Measurements from ENCODE around the gene MAP7.
"Not testable (repeated sequence)": the region's sequence is repeated elsewhere in the genome, so short reads cannot be mapped to it uniquely, and the experiment has no call there.

MAP7 gene

DNA sequence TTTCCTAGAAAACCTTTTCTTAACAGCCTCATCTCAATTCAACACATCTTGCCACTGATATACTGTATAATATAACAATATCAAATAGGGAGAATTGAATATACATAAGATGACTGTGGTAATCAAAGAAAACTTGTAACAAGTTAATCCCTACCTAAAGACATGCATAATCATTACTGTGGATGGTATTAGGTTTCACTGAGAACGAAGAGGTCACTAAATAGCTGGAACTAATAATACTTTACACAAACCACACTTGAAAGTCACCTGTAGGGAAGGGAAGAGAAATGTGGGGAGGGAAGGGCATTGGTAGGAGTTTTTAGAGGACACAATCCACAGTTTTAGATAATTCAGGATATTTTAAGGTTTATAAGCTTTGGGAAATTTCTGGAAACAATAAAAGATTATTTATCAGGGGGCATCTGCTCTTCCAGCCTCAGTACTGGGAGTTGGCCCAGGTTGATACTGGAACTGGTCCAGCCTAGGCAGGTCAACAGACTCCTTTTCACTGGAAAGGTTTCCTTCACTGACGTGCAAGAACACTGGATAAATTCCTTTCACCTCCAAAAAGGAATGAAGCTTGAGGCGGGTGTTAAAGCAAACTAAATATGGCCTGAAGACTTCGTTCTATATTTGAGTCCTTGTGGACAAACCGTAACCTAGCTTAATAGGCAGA is 44.0 kb downstream of the MAP7 start:
- no peak for DNase-seq (ENCODE audit: low spot score)

DNA sequence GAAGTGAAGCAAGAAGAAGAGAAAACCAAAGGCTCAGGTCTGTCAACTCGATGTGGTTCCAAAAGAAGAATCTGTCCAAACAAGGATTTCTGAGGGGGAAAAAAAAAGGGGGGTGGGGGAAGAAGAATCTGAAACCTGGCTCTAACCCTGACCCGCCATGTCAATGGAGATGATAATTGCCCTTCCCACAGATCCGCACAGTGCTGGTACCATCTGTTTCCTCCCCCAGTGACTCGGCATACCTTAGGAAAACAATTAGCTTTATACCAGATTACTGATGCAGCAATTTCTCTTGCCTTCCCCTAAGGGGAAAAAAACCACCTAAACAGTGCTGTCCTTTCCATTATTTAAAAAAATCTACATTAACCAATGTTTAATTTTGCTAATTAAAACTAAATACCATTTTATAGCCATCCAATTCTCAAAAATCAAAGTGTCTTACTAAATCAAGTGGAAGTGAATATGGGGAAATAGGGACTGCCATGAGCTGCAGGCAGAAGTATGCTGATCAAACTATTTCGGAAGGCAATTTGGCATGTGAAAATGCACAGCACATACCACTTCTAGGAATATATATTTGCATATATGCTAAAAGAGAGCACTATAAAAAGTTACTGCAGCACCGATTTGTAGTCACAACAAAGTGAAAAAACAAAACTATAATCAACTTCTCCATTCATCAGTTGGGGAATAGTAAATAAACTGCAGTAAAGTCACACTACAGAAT is 46.8 kb downstream of the MAP7 start:
- DNase-seq (ENCODE audit: low spot score): no peak

DNA sequence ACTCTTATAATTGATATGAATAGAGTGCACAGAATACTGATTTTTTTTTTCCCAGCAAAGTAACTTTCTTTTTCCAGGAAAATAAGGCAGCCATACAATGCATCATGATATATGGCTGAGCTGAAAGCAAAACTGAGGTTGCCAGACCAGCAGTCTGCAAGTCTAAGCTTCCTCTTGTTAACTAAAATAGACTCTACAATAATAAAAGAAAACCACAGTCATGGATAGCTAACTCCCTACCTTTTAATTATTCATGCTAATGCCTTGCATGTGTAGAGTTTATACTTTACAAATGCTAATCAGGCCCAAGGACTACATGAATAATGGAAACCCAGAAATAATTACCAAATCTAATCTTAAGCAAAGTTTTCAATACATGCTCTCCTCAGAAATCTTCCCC is 47.4 kb downstream of the MAP7 start:
- no peak for DNase-seq (ENCODE audit: low spot score)

DNA sequence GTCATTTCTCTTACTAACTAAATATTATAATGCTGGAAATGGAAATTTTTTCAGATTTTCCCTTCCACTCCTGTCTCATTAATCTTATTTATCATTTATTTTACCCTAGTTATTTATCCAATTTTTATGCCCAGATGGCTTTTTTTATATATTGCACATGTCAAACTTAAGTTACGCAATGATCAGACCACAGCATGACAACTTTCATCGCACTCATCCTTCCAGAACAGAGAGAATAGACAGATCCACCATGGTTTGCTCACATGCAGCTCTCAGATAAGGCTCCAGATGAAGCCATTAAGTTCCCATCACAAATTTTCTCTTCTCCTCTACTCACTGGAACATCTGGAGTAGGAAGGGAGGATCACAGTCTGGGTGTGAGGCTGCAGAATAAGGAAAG is 48.7 kb downstream of the MAP7 start:
- DNase-seq (ENCODE audit: low spot score): no peak

DNA sequence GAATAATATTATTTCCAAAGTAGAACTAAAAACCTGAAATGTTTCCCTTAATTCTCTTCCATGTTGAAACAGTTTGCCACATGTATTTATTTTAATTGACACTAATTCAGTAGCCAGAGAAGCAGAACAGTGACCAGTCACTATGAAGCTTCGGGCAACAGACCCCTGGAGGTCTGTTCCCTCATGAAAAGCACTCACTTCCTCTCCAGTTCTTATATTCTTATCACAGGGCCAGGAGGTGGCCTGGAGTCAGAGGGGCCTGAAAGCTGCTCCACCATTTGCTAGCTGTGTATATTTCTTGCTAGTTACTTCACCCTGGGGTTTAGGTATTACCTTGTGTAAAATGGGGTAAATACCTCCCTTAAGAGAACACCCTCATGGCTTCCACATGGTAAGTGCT is 49.1 kb downstream of the MAP7 start:
- DNase-seq (ENCODE audit: low spot score): no peak

DNA sequence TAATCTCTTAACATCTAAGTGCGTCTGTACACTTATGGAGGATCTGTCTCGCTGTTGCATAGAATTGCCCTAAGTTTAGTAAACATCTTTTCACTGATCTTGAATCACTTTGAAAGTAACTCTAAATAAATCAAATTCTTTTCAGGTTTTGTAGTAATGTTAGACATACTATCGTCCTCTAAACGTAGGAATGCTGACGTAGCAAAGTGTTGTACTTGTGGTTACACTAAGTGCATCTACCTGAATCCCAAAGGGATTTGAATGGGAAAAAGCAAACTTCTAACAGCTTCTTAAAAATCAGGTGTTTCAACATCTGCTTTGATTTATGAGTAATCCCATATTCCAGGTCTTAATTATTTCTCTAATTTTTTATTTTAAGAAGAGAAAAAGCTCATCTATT is 49.8 kb downstream of the MAP7 start:
- DNase-seq (ENCODE audit: low spot score): no peak

DNA sequence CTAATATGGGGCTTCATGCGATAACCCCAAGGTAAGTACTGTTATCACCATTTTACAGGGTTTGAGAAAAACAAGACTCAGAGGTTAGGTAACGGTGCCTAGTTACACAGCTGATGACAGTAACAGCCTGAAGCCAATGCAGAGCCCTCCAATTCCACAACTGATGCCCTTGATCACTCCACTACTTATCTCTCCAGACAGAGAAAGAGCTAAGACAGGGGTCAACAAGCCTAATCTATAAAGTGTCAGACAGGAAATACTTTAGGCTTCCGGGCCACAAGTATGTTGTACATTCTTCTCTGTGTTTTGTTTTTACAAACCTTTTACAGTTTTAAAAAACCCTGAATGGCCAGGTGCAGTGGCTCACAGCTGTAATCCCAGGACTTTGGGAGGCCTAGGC is 50.9 kb downstream of the MAP7 start:
- DNase-seq (ENCODE audit: low spot score): no peak

DNA sequence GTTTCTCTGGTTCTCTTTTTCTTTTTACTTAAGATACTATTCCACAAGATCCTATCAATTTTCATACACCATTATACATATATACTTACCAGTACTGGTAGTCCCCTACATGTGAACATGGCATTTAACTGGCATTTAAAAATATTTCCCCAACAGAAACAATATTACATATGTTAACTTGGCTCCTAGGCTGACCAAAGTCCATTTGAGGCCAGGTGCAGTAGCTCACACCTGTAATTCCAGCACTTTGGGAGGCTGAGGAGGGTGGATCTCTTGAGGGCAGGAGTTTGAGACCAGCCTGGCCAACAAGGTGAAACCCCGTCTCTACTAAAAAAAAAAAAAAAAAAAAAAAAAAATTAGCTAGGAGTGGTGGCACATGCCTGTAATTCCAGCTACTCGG is 53.8 kb downstream of the MAP7 start:
- DNase-seq (ENCODE audit: low spot score): not testable (repeated sequence)

DNA sequence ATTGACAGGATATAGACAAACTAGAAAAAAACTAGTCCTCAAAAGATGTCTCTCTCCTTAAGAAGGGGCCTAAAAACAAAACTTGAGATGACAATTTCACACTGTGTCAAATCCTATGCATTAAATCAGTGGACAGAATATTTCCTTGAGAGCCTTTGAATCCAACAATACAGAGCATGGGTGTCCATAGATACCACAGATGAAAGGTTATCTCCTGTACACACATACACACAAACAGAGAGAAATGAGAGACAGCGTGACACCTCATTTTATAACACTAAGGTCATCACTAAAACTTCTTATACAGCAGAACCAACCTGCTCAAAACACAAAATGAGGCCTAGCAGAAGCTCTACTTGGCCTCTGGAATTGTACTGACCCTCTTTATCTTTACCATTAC is 55.5 kb downstream of the MAP7 start:
- DNase-seq (ENCODE audit: low spot score): no peak

DNA sequence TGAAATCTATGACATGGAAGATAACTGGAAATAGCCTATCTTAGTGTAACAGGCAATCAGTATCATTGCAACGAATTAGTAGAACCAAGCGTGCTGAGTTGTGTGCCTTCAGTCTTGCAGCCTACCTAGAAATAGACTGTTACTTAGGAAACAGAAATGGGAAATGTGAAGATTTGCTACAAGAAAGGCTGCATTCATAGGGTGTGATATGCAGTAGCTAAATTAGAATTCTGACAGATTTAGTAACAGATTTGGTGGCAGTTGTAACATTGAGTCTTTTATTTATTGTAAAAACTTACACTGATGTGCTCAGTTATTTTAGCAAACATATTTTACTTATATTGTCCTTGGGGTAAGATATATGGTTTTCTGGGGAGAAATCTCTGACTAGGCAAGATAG is 56.2 kb downstream of the MAP7 start:
- DNase-seq (ENCODE audit: low spot score): peak; percentile 30

DNA sequence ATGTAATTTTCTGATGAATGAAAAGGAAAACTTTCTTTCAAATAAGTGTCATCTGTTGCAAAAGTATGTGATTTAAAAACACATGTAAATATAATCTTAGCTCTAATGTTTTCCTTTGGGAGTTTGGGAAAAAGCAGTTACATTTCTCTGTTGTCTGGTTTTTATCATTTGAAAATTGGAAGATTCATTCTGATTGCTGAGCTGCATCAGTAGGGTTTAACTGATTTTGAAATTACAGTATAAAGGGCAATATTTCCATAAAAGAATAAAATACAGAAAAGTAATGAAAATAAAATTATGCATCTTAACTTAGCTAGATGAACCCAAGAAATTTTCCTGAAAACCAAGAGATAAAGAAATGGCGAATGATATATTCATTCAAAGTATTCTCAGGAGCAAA is 57.8 kb downstream of the MAP7 start:
- no peak for DNase-seq (ENCODE audit: low spot score)

DNA sequence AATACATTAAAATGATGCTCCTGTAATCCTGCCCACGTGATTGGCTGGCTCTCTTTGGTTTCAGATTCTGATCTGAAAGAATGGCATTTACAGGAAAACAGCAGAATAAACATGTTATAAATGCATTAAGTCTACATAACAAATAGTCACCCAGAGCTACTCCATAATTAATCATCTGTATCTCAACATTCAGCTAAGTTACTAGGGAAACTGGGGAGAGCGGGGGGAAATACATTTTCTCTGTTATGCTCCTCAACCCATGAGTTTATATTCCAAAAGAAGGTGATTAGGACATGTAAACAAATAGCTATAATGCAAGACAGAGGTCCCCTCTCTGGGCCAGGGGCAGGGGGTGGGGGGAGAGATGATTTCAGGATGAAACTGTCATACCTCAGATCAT is 58.5 kb downstream of the MAP7 start:
- no peak for DNase-seq (ENCODE audit: low spot score)

DNA sequence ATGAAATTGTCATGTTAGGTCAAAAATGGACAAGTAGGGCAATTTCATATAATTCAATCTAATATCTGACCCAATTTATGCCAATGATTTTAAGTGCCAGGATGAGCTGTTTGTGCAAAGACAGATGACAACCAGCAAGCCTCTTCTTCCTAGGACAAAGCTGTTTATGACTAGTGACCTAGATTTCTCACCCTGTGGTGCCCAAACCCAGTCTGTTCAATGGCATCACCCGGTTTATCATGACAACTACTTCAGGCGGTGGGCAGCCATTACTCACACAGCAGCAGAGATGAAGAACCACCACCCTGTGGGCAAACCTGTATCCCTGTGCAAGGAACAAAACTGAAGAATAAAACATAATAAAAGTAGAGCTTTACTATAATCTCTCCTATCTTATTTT is 59.0 kb downstream of the MAP7 start:
- DNase-seq (ENCODE audit: low spot score): no peak

DNA sequence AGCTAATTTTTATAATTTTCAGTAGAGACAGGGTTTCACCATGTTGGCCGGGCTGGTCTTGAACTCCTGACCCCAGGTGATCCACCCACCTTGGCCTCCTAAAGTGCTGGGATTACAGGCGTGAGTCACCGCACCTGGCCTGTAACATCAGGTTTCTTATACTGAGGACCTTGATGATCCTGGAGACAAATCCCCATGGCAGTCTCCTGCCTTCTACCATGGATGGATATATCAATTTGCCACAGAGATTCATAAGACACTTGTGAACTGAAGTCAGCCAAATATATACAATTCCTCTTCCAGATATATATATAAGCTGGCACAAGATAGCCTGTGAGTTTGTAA is 60.6 kb downstream of the MAP7 start:
- DNase-seq (ENCODE audit: low spot score): not testable (repeated sequence)

DNA sequence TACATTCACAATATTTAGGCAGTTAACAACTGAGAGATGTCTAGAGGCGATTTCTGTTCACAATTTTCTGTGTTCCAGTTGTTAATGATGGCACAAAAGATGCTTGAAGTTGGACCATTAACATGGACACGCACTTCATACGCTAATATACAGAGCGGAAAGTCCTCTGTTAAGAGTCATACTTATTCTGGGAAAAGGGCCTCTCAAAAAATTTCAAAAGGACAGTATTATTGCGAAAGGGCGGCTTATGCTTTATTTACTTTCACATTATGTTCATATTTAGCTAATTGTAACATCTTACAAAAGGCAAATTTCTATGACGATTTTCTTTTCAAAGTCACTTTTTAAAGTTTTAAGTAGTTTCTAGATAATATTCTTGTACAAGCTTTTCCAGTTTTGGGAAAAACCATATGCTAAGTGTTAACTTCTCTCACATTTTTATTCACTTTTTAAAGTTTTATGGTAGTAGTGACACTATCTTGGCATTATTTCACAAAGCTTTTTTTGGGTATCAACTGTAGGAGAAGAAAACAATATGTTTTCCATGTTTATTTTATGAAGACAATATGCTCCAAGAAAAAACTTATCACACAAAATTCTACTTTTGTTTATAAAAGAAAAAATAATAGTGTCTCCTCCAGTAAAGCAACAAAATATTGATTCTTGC is 62.3 kb downstream of the MAP7 start:
- no peak for DNase-seq (ENCODE audit: low spot score)

DNA sequence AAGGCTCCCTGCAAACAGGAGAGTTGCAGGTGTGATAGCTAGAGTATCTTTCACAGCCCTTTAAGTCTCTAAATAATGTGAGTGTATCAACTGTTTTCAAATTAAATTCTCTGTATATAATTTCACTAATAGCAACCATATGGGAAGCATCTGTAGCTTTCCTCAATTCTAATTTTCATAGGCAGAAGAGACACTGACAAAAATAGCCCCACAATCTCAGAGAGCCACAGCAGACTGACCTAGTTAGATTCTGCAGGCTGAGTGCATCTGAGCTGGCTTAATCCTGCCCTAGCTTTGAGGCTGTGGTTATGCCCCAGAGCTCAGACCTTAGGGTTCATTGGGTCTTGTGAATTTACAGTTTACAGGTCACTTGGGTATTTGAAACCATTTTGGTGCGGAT is 63.9 kb downstream of the MAP7 start:
- DNase-seq (ENCODE audit: low spot score): no peak

DNA sequence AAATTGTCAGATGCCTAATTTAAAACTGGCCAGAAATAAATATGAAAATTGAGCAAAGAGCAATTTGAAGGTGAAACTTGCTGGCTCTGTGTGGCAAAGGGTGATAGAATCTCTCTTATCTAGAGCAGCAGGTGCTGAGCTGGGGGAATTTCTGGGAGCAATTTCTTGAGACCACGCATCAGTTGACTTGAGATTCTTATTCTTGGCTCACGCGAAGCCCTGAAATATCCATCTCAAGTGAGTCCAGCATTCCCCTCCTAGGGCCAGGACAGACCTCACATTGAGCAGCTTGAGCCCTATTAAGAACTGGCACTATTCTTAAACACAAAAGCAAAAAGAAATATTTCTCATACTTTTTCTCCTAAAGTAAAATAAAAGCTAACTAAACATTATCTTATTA is 66.3 kb downstream of the MAP7 start:
- DNase-seq (ENCODE audit: low spot score): no peak

DNA sequence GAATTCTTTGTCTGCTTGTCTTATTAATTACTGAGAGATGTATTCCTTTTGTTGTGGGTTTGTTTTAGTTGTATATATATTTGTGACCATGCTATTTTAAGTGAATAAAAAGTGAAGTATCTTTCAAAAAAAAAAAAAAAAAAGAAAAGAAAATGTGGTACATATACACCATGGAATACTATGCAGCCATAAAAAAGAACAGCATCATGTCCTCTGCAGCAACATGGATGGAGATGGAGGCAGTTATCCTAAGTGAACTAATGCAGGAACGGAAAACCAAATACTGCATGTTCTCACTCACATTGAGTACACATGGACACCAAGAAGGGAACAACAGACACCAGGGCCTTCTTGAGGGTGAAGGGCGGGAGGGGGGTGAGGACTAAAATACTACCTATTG is 67.2 kb downstream of the MAP7 start:
- not testable (repeated sequence) for DNase-seq (ENCODE audit: low spot score)

DNA sequence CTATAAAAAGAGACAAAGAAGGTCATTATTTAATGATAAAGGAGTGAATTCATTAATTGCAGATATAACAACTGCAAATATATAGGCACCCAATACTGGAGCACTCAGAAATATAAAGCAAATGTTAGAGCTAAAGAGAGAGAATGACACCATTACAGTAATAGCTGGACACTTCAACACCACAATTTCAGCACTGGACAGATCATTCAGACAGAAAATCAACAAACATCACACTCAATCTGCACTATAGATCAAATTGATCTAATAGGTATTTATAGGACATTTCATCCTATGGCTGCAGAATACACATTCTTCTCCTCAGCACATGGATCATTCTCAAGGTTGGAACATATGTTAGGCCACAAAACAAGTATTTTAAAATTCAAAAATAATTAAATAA is 72.7 kb downstream of the MAP7 start:
- DNase-seq (ENCODE audit: low spot score): no peak

DNA sequence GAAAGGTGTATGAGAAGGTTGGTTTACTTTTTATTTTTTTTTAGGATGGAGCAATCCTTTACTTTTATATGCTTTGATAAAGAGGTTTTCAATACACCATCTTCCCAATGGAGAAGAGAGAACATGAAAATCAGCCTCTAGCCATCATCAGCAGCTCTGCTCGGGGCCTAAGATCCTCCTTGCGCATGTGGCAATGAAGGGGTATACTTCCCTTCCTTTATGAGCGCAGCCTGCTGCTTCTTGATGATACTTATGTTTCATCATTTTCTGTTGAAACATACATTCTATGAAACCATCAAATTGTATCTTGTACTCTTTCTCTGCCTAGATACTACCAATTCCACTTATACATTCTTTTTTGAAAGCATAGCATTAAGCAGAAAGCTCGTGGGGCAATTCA is 74.5 kb downstream of the MAP7 start:
- DNase-seq (ENCODE audit: low spot score): no peak

DNA sequence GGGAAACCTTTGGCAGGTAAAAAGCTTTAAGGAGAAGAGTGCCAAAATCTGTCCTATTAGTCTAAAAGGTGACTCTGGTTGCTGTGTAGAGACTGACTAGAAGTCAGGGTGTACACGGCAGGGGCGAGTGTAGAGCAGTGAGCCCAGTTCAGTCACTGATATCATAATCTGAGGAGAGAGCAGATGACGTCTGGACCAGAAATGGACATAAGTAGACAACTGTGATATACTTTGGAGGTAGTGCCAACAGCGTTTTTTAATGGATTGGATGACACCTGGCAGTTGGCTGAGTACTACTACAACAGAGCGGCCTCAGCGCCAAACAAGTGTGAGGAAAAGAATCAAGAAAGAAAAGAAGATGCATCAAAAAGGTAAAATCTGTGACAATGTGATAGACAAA is 76.0 kb downstream of the MAP7 start:
- DNase-seq (ENCODE audit: low spot score): no peak

DNA sequence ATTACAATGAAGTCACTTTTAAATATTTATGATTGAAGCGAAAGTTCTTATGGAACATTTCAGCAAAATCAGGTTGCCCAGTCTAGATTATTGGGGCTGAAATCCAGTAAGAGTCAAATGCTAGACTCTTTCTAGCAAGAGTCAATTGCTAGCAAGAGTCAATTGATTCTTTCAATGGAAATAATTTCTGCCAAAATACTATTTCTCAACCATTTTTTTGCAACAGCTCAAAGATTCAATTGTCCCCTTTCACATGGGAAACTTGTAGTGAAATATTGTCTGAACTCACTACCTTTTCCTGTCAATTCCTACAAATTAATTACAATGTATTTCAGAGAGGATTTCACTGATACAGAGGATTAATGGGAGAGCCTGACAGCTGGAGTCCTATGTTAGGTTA is 78.3 kb downstream of the MAP7 start:
- no peak for DNase-seq (ENCODE audit: low spot score)

DNA sequence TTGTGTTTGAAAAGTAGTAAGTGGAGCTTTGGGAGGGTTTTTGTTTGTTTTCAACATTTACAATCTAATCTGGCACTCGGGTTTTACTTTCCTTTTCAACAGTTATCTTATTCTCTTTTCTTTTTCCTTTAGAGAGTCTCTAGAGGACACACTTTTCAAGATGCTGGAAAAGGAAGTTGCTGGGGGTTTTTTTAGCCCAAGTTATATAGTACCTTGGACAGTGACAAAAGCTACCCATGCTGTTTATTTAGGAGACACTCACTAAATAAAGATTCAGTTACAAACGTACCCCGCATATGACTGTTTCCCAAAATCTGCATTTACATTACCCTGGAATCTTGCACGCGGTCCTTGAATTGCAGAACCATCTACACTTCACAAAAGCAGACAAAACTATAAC is 78.8 kb downstream of the MAP7 start:
- DNase-seq (ENCODE audit: low spot score): no peak

DNA sequence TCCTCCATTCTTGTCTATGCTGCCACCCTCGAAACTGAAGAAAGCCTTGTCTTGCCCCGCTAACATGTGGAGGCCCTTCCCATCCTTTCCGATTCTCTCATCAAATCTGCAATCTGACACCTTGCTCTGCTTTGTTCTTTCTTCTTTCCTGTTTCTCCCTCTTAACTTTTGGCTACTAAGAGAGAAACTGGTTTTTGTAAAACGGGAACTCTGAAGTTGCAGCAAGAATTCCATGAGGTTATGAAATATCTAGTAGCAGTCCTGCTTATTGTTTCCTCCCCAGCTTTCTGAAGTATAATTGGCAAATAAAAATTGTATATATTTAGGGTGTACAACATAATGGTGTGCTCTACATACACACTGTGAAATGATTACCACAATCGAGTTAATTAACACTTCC is 80.2 kb downstream of the MAP7 start:
- no peak for DNase-seq (ENCODE audit: low spot score)

Data from Ammon's horn (tissue), 1 donor.